ENCODE measurements around the gene OBP2A. TPM values are rescaled to one million over a fixed set of nuclear protein-coding genes. Genes with fewer than 3 reads are reported as not detected.

Gene OBP2A
- polyA plus RNA-seq, 3 donors: not detected

DNA sequence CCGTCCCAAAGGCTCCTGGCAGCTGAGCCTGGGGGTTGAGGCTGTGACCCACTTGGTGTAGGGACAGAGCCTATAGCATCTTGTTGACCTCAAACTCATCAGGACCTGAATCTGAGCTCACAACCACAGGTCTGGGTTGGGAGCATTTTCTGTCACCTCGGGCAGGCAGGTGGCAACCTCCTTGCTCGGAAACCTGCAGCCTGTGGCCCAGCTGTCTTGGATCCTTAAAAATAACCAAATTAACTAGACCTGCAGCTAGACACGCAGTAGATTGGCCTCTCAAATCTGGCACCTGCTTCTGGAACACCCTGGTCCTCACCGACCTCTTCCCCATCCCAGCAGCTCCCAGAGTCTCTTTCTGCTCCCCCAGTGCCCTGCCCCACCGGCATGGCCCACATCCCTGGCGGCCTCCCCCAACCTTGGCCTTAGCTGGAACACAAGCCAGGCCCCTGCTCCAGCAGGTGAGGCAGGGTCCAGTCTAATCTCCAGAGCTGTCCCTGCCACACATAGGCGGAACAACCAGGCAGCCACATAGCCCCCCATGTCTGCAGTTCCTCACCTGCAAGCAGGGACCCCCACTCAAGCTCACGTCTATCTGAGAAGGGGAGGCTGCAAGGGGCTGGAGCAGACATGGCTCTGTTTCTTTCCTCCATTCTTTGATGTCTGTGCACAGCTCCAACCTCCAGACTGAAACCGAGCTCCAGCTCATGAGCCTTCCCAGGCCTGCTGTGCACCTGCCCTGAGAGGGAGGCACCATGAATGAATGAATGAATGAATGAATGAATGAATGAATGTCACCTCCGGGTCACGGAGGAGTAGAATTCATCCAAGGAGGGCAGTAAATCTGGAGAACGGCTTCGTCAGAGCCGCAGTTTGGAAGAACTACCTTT is 43.9 kb downstream of the OBP2A start:
- TF ChIP-seq CTCF (IDR thresholded peaks at IDR 0.05): no peak
- peaks cover 0 to 3% (median 2%) of the 10 kb centered on the region in 3 donors for H3K27me3 Mint-ChIP-seq (ENCODE audit: low read depth in 3 of 3)
- WGBS (ENCODE audit: insufficient coverage): 75% methylated on average over 13 of the region's 15 CpGs
- DNase-seq: no peak
- Histone ChIP-seq H3K79me2 (ENCODE audit: insufficient read depth, low read length) (no peaks in the 10 kb centered on the region), H3K36me3 (replicated peaks in 1 of 2; ENCODE audit: control insufficient read depth in 1 of 2, insufficient read depth in 2 of 2, low read length in 2 of 2) (no peaks in the 10 kb centered on the region), H2AFZ (ENCODE audit: insufficient read depth, low read depth, low read length, poor library complexity, severe bottlenecking) (no peak overlapping the region), H3K9ac (ENCODE audit: insufficient read depth, low read length, poor library complexity, severe bottlenecking) (no peak overlapping the region), H3K4me3 (replicated peaks in 1 of 3; ENCODE audit: low read depth in 2 of 3, low read length in 3 of 3) (no peak overlapping the region), H3K4me2 (replicated peaks; ENCODE audit: extremely low read depth, low read length, poor library complexity, severe bottlenecking) (no peak overlapping the region), H3K27me3 (ENCODE audit: control insufficient read depth in 2 of 2, insufficient read depth in 2 of 2, low read length in 2 of 2) (no peaks in the 10 kb centered on the region), H3K27ac (ENCODE audit: low read depth in 1 of 2, low read length in 2 of 2) (no peak overlapping the region), H3K9me3 (replicated peaks in 1 of 2; ENCODE audit: control insufficient read depth in 1 of 2, insufficient read depth in 1 of 2, low read length in 2 of 2) (no peaks in the 10 kb centered on the region), H3K4me1 (ENCODE audit: control insufficient read depth in 1 of 2, insufficient read depth in 2 of 2, low read length in 2 of 2) (no peaks in the 10 kb centered on the region), H4K20me1 (ENCODE audit: insufficient read depth, low read length) (no peaks in the 10 kb centered on the region)
- H3K36me3 Mint-ChIP-seq: no peaks in the 10 kb centered on the region
- H3K27ac Mint-ChIP-seq: no peak overlapping the region
- no peak overlapping the region for H3K4me3 Mint-ChIP-seq
- H3K4me1 Mint-ChIP-seq: no peaks in the 10 kb centered on the region
- H3K9me3 Mint-ChIP-seq: peaks cover 0 to 3% (median 0%) of the 10 kb centered on the region in 7 donors
- intact Hi-C loops (cut with micrococcal nuclease): no loop called here

- no peak overlapping the region for H3K4me3 Mint-ChIP-seq
- H3K36me3 Mint-ChIP-seq: no peaks in the 10 kb centered on the region
- H3K4me2 ChIP-seq (replicated peaks; ENCODE audit: extremely low read depth, low read length, poor library complexity, severe bottlenecking): no peak overlapping the region
- H3K4me1 Mint-ChIP-seq: no peaks in the 10 kb centered on the region
- no peak overlapping the region for H3K27ac Mint-ChIP-seq
- intact Hi-C loops (cut with micrococcal nuclease): no loop called here
- 95% methylated on average over 13 of the region's 25 CpGs for WGBS (ENCODE audit: insufficient coverage)
- no peak for TF ChIP-seq CTCF (IDR thresholded peaks at IDR 0.05)
- H3K79me2 ChIP-seq (ENCODE audit: insufficient read depth, low read length): no peaks in the 10 kb centered on the region
- H3K9me3 ChIP-seq (replicated peaks in 1 of 2; ENCODE audit: control insufficient read depth in 1 of 2, insufficient read depth in 1 of 2, low read length in 2 of 2): no peaks in the 10 kb centered on the region
- no peak overlapping the region for H3K9ac ChIP-seq (ENCODE audit: insufficient read depth, low read length, poor library complexity, severe bottlenecking)
- H3K36me3 ChIP-seq (replicated peaks in 1 of 2; ENCODE audit: control insufficient read depth in 1 of 2, insufficient read depth in 2 of 2, low read length in 2 of 2): no peaks in the 10 kb centered on the region
- H3K4me3 ChIP-seq (replicated peaks in 1 of 3; ENCODE audit: low read depth in 2 of 3, low read length in 3 of 3): no peak overlapping the region
- H3K27me3 Mint-ChIP-seq (ENCODE audit: low read depth in 3 of 3): peaks cover 0 to 3% (median 2%) of the 10 kb centered on the region in 3 donors
- H2AFZ ChIP-seq (ENCODE audit: insufficient read depth, low read depth, low read length, poor library complexity, severe bottlenecking): no peak overlapping the region
- H4K20me1 ChIP-seq (ENCODE audit: insufficient read depth, low read length): no peaks in the 10 kb centered on the region
- H3K4me1 ChIP-seq (ENCODE audit: control insufficient read depth in 1 of 2, insufficient read depth in 2 of 2, low read length in 2 of 2): no peaks in the 10 kb centered on the region
- no peaks in the 10 kb centered on the region for H3K27me3 ChIP-seq (ENCODE audit: control insufficient read depth in 2 of 2, insufficient read depth in 2 of 2, low read length in 2 of 2)
- H3K27ac ChIP-seq (ENCODE audit: low read depth in 1 of 2, low read length in 2 of 2): no peak overlapping the region
- DNase-seq: no peak
- H3K9me3 Mint-ChIP-seq: peaks cover 0 to 3% (median 0%) of the 10 kb centered on the region in 7 donors
Observed at GRCh38 chr9:135590486-135591079, 44.7 kb downstream of the OBP2A start.
